Fibroblast of skin of right biceps (primary cell): ENCODE data around the gene PITPNC1.
A peak's percentile ranks its signal among the peaks of the same experiment; 100 is the strongest.

Experiments used
- DNase-seq: peaks from one replicate; pipeline ENCODE4 v3.0.0-alpha.2; 2013

PITPNC1 gene

DNA sequence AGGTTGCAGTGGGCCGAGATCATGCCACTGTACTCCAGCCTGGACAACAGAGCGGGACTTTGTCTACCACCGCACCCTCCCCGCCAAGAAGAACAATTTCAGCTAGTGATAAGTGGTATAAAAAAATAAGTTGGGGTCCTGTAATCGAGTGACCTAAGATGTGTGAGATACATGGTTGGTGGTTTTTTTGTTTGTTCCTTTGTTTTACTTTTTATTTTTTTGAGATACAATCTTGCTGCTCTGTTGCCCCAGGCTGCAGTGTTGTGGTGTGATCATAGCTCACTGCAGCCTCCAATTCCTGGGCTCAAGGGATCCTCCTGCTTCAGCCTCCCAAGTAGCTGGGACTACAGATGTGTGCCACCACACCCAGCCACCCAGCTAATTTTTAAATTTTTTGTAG, 58.7 kb downstream of the PITPNC1 start:
- DNase-seq = no peak

DNA sequence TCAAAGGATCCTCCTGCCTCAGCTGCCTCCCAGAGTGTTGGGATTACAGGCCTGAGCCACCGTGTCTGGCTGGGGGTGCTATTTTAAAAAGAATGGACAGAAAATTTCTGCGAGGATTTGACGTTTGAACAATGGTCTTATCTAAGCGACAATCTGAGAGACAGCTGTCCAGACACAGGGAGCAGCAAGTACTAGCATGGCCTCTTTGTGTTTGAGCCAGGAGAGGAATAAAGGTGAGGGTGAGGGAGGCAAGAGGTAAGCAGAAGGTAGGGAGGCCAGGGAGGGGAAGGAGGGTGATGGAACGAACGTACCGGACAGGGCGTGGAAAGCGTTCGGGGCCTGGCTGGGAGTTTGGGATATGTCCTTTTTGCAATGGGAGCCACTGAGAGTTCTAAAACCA, 59.2 kb downstream of the PITPNC1 start:
- no peak for DNase-seq

GRCh38 chr17:67438667-67439066, 61.6 kb downstream of the PITPNC1 start:
- DNase-seq = no peak

DNA sequence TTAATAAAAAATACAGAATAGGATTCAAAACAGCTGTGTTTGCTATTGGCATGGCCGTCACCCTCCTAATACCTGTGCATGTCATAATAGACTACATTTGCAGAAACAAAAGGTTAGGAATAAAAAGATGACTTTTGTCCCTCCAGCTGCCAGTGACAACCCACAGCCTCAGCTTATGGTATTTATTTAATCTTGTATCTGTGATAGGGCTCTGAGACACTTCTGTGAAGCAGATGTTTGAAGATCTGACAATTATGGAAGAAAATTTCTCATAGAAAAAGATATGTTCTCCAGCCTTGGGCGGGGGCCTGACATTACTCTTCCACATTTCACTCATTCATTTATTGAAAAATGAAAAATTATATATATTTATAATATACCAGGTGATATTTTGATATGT, 62.2 kb downstream of the PITPNC1 start:
- no peak for DNase-seq

GRCh38 chr17:67440277-67441051, 63.4 kb downstream of the PITPNC1 start:
- DNase-seq = no peak

- peak; percentile 80 for DNase-seq
Measured at GRCh38 chr17:67441052-67441895, 64.2 kb downstream of the PITPNC1 start.

DNA sequence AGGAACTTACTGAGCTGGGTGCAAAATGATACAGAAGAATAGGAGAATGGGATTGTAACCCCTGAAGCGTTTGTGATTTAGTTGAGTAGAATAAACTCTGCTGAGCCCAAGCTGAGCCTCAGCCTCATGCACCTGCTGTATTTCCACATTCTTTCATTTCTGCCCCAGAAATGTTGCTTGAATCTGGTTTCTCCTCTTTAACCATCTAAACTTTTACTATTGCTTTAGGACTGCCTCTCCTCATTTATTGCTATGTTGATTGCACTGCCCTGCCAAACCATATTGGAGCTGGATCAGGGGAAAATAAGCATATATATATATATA, 64.8 kb downstream of the PITPNC1 start:
- no peak for DNase-seq

DNA sequence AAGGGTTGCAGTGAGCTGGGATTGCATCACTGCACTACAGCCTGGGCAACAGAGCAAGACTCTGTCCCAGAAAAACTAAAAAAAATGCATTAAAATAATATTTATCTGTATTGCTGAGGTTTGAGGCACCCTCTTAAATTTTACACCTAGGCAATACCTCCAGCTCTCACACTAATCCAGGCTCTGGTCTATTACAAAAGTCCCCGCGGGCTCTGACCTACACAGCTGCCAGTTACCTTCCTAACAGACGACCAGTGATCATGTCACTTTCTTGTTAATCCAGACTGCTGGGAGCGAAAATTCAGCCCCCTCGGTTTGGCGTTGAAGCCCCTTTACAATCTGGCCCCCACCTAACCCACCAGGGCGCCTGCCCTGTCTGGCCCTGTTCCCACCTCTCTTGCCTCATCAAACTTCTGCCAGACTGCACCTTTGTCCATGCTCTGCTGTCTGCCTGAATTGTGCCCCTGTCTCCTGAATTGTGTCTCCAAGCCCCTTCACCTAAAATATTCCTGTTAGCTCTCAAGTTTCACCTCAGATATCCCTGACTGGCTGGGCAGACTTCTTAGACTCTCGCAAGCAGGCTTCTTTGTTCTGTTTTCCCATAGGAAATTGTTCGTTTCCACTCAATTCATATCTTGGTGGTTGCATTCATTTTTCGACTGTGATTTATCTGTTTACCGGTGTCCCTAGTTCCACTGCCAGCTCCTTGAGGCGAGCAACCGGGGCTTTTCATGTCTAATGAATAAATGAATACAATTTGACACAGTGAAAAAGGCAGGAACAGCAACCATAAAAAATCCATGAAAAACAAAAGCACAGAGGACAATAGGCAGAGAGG, 65.9 kb downstream of the PITPNC1 start:
- no peak for DNase-seq

DNA sequence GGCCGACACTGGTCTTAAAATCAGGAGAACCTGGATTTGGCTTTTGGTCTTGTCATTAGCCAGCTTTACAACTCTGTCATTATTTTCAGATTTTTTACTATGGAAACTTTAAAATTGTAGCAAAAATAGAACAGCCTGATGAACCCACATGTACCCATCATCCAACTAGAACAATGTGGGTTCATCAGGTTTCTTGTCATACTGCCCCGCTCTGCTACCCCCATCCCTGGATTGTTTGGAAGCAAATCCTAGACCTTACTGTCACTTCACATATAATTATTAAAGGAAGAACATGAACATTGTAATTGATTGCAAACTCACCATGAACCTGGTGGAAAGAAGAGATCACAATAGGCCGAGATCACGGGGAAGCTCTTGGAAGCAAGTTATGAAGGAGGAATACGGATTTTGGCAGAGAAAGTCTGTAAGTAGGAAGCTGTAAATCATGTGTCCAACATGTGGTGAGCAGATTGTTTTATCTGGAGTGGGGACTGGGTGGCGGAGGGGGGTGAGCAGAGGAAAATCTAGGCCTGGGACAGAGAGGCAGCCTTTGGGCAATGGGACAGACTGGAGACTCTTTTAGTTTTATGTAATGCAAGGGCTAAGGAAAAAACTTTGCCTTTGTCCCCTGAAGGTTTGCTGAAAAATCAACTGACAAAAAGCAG, 67.0 kb downstream of the PITPNC1 start:
- DNase-seq = peak; percentile 69

- no peak for DNase-seq
Measured at GRCh38 chr17:67448449-67448848, 71.4 kb downstream of the PITPNC1 start.

DNA sequence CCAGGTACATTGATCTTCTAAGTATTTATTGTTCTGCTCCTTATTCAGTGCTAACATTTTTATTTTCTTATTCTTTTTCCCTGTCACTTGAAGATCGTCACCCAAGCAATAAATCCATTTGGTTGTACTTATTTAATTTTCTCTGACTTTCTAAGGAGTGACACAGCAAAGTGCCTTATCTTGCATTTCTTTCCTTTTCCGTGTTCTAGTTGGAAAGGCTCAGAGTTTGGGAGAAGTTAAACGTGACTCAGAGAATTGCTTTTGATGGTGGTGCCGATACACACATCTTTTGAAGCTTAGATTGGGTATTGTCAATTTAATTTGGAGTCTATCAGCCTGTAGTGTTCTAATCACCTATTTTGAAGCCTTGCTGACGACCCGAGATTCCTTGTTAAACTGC, 72.0 kb downstream of the PITPNC1 start:
- DNase-seq = no peak

GRCh38 chr17:67449845-67450755, 73.0 kb downstream of the PITPNC1 start:
- no peak for DNase-seq

- no peak for DNase-seq
Measured at GRCh38 chr17:67452681-67453554, 75.8 kb downstream of the PITPNC1 start.

- no peak for DNase-seq
Measured at GRCh38 chr17:67456103-67456502, 79.0 kb downstream of the PITPNC1 start.

- no peak for DNase-seq
Measured at GRCh38 chr17:67456889-67457288, 79.8 kb downstream of the PITPNC1 start.

- no peak for DNase-seq
Measured at GRCh38 chr17:67458203-67458602, 81.1 kb downstream of the PITPNC1 start.

- DNase-seq = no peak
Measured at GRCh38 chr17:67459985-67460384, 82.9 kb downstream of the PITPNC1 start.

- DNase-seq = no peak
Measured at GRCh38 chr17:67461228-67461780, 84.2 kb downstream of the PITPNC1 start.

- no peak for DNase-seq
Measured at GRCh38 chr17:67461876-67462275, 84.8 kb downstream of the PITPNC1 start.

DNA sequence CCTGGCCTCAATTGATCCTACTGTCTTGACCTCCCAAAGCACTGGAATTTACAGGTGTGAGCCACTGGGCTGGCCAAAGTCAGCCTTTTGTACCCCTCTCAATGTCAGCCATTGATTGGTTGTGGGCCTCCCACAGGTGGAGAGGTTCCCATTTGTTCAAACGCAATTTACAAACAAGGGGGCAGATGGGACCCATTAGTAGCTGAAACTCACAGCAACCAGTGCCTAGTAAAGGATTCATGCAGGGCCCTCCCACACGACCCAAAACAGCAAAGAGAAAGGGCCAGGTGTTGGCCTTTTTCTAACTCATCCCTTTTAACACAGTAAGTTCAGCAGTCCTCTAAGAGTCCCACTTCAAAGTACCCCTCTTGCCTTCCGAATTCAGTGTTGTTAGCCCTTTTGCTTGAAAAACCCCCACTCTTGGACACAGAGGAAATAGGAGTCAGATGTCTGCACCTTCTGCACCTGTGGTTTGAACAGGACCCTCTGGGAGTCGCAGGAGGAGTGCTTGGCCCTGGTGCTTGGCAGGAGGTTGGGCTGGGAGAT, 89.2 kb downstream of the PITPNC1 start:
- no peak for DNase-seq
